DOHH2 (cell line): Measurements from ENCODE around the gene SNCG.
"Not testable (repeated sequence)": the region's sequence is repeated elsewhere in the genome, so short reads cannot be mapped to it uniquely, and the experiment has no call there.

ENCODE experiments used
- H3F3A ChIP-seq: fragments of 200-600 bp; sonication (generic), shearing (Covaris generic); 2 replicates; pipeline ENCODE4 v1.6.0; 2016; ENCODE audit warnings: antibody characterized with exemption, mild to moderate bottlenecking; ENCODE audit not compliant: control insufficient read depth, insufficient read depth
- H3K27ac ChIP-seq: fragments of 200-600 bp; sonication (generic); 2 replicates; pipeline ENCODE4 v1.5.1; 2014; ENCODE audit warnings: low read depth, mild to moderate bottlenecking, low read length, moderate library complexity
- H3K27me3 ChIP-seq: fragments of 200-600 bp; sonication (generic); 2 replicates; pipeline ENCODE4 v1.6.1; 2014; ENCODE audit warnings: mild to moderate bottlenecking, low read length, mixed read lengths; ENCODE audit not compliant: control insufficient read depth
- H3K36me3 ChIP-seq: fragments of 200-600 bp; sonication (generic); 2 replicates; pipeline ENCODE4 v1.6.1; 2014; ENCODE audit warnings: mild to moderate bottlenecking, low read length, moderate library complexity, mixed read lengths; ENCODE audit not compliant: control insufficient read depth
- H3K4me1 ChIP-seq: fragments of 200-600 bp; sonication (generic); 2 replicates; pipeline ENCODE4 v1.6.1; 2014; ENCODE audit warnings: mild to moderate bottlenecking, low read length, mixed read lengths; ENCODE audit not compliant: control insufficient read depth
- H3K4me2 ChIP-seq: fragments of 200-600 bp; sonication (generic); 2 replicates; pipeline ENCODE4 v1.6.0; 2014; ENCODE audit warnings: mild to moderate bottlenecking, low read length, moderate library complexity
- H3K4me3 ChIP-seq: fragments of 200-600 bp; sonication (generic); 2 replicates; pipeline ENCODE4 v1.5.1; 2014; ENCODE audit warnings: mild to moderate bottlenecking, low read length, mixed read lengths
- H3K79me2 ChIP-seq: fragments of 200-600 bp; sonication (generic); 2 replicates; pipeline ENCODE4 v1.6.1; 2014; ENCODE audit warnings: mild to moderate bottlenecking, low read length, mixed read lengths; ENCODE audit not compliant: control insufficient read depth
- H3K9me2 ChIP-seq: fragments of 200-600 bp; sonication (generic); replicated peaks from 2 replicates; pipeline ENCODE4 v1.6.1; 2014; ENCODE audit warnings: mild to moderate bottlenecking, low read length, mixed read lengths; ENCODE audit not compliant: control insufficient read depth
- H3K9me3 ChIP-seq: fragments of 200-600 bp; sonication (generic); 2 replicates; pipeline ENCODE4 v1.6.1; 2014; ENCODE audit warnings: antibody characterized with exemption, low read length, mixed read lengths; ENCODE audit not compliant: control insufficient read depth, insufficient read depth
- H4K20me1 ChIP-seq: fragments of 200-600 bp; sonication (generic); 2 replicates; pipeline ENCODE4 v1.6.0; 2014; ENCODE audit warnings: low read depth, mild to moderate bottlenecking, antibody characterized with exemption, low read length, moderate library complexity; ENCODE audit not compliant: control insufficient read depth, insufficient read depth
- EZH2phosphoT487 ChIP-seq: fragments of 200-600 bp; sonication (generic); IDR thresholded peaks from 2 replicates; pipeline ENCODE4 v1.6.1; 2017; ENCODE audit warnings: borderline replicate concordance, mild to moderate bottlenecking, antibody characterized with exemption, low read length, moderate library complexity, mixed read lengths
- TF ChIP-seq, protein P1 (sequence below): fragments of 200-600 bp; sonication (generic); IDR thresholded peaks from one replicate; pipeline ENCODE4 v1.5.1; 2014; ENCODE audit warnings: antibody characterized with exemption, mild to moderate bottlenecking, low read depth, low read length; ENCODE audit not compliant: poor library complexity, severe bottlenecking

The SNCG gene

DNA sequence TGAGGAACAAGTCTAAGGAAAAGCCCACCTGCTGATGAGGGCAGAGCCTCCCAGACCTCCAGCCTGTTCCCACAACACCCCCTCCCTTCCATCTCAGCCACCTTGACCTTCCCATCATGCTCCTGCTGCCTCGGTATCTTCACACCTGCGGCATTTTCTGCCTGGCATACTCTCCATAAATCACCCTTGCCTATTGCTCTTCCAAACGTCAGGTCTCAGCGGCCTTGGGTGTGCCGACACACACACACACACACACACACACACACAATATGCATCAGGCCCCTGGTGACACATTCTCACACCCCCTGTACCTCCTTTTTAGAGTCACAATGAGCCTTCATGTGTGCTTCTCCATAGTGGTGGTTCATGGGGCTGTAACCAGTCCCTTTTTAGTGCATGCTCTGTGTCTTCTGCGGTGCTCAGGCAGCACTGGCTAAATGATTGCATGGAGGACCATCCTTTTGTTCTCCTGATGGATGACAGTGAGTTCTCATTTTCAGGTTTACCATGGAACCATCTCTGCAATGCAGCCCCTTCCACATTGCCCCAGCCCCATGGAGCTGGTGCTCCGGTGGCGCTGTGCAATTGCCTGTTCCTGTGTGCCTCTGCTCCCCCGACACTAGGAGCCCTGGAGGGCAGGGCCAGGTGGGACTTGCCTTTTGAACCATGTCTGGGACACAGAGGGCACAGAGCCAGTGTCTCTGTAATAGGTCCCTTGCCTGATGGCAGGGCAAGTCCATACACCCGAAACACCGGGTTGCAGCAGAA lies 14.4 kb downstream of the SNCG start:
- TF ChIP-seq, protein P1, sequence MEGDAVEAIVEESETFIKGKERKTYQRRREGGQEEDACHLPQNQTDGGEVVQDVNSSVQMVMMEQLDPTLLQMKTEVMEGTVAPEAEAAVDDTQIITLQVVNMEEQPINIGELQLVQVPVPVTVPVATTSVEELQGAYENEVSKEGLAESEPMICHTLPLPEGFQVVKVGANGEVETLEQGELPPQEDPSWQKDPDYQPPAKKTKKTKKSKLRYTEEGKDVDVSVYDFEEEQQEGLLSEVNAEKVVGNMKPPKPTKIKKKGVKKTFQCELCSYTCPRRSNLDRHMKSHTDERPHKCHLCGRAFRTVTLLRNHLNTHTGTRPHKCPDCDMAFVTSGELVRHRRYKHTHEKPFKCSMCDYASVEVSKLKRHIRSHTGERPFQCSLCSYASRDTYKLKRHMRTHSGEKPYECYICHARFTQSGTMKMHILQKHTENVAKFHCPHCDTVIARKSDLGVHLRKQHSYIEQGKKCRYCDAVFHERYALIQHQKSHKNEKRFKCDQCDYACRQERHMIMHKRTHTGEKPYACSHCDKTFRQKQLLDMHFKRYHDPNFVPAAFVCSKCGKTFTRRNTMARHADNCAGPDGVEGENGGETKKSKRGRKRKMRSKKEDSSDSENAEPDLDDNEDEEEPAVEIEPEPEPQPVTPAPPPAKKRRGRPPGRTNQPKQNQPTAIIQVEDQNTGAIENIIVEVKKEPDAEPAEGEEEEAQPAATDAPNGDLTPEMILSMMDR: no peak
- TF ChIP-seq EZH2phosphoT487: no peak
- Histone ChIP-seq H3K27ac (no peak overlapping the region), H3K4me2 (no peak overlapping the region), H3K79me2 (no peaks in the 10 kb centered on the region), H3K9me2 (no peaks in the 10 kb centered on the region), H3K36me3 (no peaks in the 10 kb centered on the region), H3K27me3 (peaks cover 18% of the 10 kb centered on the region), H3K4me3 (no peak overlapping the region), H3K4me1 (peaks cover 13% of the 10 kb centered on the region), H3K9me3 (no peaks in the 10 kb centered on the region), H4K20me1 (no peaks in the 10 kb centered on the region), H3F3A (no peaks in the 10 kb centered on the region)

DNA sequence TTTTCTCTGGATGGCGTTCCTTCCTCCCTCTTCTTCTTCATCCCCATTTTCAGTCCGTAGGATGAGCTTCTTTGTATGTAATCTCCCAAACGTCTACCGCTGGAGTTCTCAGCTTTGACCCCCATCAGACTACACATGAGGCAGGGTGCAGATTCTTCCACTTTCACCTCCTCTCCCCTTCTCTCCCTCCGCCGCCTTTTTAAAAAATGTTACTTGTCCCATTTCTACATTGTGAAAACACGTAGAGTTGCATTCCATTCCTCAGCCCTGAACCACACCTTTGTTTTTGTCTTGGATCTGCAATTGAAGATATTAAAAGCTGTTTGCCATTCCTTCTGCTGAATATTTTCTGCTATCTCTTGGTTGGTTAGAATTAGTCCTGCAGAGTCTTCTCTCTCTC lies 16.1 kb downstream of the SNCG start:
- H3K9me2 ChIP-seq: no peaks in the 10 kb centered on the region
- H3K4me2 ChIP-seq: no peak overlapping the region
- no peaks in the 10 kb centered on the region for H3F3A ChIP-seq
- no peak for TF ChIP-seq EZH2phosphoT487
- TF ChIP-seq, protein P1: no peak
- no peaks in the 10 kb centered on the region for H3K36me3 ChIP-seq
- no peaks in the 10 kb centered on the region for H3K79me2 ChIP-seq
- peaks cover 13% of the 10 kb centered on the region for H3K4me1 ChIP-seq
- peaks cover 18% of the 10 kb centered on the region for H3K27me3 ChIP-seq
- H3K4me3 ChIP-seq: no peak overlapping the region
- H3K27ac ChIP-seq: no peak overlapping the region
- no peaks in the 10 kb centered on the region for H4K20me1 ChIP-seq
- no peaks in the 10 kb centered on the region for H3K9me3 ChIP-seq

DNA sequence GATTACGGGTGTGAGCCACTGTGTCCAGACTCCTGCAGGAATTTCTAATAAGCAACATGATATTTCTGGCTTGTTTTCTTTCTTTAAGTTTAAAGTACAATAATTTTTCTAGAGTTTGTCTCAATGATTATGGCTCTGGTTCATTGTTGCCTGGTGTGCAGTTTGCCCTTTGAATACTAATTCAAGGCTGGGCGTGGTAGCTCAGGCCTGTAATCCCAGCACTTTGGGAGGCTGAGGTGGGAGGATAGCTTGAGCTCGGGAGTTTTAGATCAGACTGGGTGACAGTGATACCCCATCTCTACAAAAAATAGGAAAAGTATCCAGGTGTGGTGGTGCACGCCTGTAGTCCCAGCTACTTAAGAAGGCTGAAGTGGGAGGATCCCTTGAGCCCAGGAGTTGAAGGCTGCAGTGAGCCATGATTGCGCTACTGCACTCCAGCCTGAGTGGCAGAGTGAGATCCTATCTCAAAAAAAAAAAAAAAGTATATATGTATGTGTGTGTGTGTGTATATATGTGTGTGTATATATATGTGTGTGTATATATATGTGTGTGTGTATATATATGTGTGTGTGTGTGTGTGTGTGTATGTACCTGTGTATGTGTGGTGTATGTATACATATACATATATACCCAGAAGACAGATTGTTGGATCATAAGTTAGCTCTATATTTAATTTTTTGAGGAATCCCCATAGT lies 18.1 kb downstream of the SNCG start:
- no peaks in the 10 kb centered on the region for H3K36me3 ChIP-seq
- H3K9me3 ChIP-seq: no peaks in the 10 kb centered on the region
- TF ChIP-seq EZH2phosphoT487: no peak
- TF ChIP-seq, protein P1: no peak
- H3K79me2 ChIP-seq: no peaks in the 10 kb centered on the region
- H3K4me2 ChIP-seq: no peak overlapping the region
- peaks cover 7% of the 10 kb centered on the region for H3K27me3 ChIP-seq
- H3K4me1 ChIP-seq: peaks cover 2% of the 10 kb centered on the region
- H4K20me1 ChIP-seq: no peaks in the 10 kb centered on the region
- H3K4me3 ChIP-seq: no peak overlapping the region
- H3K27ac ChIP-seq: no peak overlapping the region
- no peaks in the 10 kb centered on the region for H3F3A ChIP-seq
- no peaks in the 10 kb centered on the region for H3K9me2 ChIP-seq

DNA sequence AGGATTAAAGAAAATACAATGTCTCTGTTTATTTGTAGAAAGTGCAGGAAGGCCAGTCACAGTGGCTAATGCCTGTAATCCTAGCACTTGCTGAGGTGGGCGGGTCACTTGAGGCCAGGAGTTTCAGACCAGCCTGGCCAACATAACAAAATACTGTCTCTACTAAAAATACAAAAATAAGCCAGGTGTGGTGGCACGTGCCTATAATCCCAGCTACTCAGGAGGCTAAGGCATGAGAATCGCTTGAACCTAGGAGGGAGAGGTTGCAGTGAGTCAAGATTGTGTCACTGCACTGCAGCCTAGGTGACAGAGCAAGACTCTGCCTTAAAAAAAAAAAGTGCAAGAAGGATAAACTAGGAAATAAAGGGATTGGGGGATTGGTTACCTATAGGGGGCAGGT lies 20.1 kb downstream of the SNCG start:
- not testable (repeated sequence) for H3F3A ChIP-seq, H3K79me2 ChIP-seq, H3K9me2 ChIP-seq, H3K27ac ChIP-seq, H3K4me3 ChIP-seq, H4K20me1 ChIP-seq, H3K36me3 ChIP-seq, H3K27me3 ChIP-seq, H3K4me2 ChIP-seq, H3K9me3 ChIP-seq, H3K4me1 ChIP-seq
